ENCODE data around the gene CBFA2T2.
"Not testable (repeated sequence)": the region's sequence is repeated elsewhere in the genome, so short reads cannot be mapped to it uniquely, and the experiment has no call there.

CBFA2T2 gene

DNA sequence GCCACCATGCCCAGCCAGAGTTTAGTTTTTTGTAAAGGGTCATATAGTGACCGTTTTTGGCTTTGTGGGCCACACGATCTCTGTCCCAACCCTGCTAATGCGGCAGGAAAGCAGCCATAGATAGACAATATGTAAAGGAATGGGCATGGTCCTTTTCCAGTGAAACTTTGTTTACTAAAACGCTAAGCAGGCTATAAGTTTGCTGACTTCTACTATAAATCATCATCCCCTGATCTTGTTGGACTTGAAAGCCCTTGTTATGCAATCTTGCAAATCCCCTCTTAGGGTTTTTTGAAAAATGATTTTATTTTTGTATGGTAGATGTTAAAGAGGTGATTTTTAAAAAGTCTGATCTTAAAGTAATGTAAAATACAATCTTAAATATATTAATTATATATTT, 63.6 kb downstream of the CBFA2T2 start:
- no peak for DNase-seq

DNA sequence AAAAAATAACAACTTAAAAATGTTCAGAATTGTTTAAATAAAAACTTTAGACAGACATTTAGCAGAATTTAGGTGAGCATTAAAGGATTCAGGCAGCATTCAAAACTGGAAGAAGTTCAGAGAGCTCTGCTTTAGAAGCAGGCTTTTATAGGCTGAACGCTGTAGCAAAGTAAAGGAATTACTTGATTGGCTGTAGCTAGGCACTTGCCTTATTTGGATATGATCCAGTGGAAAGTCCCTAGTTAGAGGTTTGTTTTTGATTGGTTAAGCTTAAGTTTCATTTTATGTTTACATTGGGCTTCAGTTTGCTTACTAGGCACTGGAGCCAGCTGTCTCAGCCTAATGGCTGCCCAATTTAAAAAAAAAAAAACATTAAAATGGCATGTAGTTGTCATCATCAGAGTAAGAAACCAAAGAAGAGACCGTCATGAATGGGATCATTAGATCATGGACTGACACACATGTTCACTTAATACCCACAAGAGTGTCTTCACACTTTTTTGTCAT, 65.1 kb downstream of the CBFA2T2 start:
- peak; percentile 28 for DNase-seq

DNA sequence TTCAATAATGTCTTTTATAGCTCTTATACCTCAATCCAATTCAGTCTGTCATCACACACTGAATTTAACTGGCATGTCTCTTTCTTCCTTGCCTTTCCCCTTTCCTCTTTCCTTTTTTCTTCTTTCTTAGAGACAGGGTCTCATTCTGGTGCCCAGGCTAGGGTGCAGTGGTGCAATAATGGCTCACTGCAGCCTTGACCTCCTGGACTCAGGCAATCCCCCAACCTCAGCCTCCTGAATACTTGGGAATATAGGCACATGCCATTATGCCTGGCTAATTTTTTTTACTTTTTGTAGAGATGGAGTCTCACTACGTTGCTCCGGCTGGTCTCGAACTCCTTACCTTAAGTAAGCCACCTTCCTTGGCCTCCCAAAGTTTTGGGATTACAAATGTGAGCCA, 65.9 kb downstream of the CBFA2T2 start:
- DNase-seq: no peak

DNA sequence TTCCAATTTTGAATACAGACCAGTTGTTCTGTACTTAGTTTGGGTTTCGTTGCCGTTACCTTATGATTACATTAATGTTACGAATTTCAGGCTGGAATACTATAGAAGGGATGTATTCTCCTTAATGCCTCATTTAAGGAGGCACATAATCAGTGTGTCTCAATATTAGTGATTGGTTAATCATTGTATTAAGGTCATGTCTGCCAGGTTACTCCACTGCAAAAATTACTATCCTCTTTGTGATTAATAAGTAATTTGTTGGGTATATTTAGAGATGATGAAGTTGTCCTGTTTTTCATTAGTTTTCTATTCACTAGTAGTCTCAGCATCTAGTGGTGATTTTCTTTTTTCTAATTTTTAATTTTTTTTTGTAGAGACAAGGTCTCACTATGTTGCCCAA, 66.3 kb downstream of the CBFA2T2 start:
- no peak for DNase-seq

DNA sequence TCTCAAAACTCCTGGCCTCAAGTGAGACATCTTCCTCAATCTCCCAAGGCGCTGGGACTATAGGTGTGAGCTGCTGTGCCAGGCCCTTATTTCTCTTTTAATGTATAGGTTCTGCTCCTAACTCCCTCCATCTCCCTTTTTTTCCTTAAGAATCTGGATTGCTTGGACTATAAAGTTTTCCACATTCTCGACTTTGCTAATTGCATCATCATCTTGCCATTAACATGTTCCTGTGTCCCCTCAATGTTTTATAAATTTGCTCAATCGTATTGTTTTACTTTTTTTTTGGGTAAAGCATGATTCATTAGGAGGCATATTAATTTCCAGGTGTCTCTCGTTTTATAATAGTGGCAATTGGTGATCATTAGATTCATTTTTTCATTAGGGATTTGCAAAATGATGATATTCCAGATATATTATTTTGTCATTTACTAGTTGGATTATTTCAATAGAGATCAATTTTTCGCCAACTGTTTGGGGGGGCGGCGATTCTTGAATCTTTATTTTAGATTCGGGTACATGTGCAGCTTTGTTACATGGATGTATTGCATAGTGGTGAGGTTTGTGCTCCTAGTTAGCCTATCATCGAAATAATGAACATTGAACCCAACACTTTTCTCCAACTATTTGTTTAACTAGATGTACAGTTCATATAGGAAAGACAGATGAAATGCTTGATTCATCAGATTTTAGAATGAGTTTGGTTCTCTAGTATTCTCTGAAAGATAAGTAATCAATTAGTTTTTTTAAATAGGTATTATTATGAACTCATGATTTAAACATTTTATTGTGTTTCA, 68.7 kb downstream of the CBFA2T2 start:
- no peak for DNase-seq

DNA sequence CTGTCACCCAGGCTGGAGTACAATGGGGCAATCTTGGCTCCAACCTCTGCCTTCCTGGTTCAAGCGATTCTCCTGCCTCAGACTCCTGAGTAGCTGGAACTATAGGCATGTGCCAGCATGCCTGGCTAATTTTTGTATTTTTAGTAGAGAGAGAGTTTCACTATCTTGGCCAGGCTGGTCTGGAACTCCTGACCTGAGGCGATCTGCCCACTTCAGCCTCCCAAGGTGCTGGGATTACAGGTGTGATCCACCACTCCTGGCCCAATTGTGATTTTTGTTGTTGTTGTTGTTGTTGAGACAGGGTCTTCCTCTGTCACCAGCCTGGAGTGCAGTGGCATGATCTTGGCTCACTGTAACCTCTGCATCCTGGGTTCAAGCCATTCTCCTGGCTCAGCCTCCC, 69.3 kb downstream of the CBFA2T2 start:
- DNase-seq: no peak

DNA sequence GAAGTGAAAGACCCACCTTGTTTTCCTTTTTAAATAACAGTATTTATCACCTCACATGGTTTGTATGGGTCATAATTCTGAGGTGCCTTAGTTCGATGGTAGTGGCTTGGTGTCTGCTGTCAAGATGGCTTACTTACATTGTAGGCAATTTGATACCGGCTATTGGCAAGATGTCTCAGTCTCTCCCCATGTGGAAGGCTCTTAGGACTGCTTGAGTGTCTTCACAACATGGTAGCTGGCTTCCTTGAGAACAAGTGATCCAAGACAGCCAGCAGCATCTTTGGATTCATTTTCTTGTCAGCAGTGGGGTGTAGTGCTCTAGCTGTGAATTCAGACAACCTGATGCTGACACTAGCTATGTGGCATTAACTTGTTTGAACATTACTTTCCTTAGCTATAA, 70.1 kb downstream of the CBFA2T2 start:
- DNase-seq: no peak

DNA sequence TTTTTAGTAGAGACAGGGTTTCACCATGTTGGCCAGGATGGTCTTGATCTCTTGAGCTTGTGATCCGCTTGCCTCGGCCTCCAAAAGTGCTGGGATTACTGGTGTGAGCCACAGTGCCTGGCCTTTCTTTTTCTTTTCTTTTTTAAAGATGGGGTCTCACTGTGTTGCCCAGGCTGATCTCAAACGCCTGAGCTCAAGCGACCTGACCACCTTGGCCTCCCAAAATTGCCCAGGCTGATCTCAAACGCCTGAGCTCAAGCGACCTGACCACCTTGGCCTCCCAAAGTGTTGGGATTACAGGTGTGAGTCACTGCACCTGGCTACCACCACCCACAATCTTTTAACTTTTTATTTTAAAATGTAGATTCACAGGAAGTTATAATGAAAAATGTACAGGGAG, 71.2 kb downstream of the CBFA2T2 start:
- not testable (repeated sequence) for DNase-seq

DNA sequence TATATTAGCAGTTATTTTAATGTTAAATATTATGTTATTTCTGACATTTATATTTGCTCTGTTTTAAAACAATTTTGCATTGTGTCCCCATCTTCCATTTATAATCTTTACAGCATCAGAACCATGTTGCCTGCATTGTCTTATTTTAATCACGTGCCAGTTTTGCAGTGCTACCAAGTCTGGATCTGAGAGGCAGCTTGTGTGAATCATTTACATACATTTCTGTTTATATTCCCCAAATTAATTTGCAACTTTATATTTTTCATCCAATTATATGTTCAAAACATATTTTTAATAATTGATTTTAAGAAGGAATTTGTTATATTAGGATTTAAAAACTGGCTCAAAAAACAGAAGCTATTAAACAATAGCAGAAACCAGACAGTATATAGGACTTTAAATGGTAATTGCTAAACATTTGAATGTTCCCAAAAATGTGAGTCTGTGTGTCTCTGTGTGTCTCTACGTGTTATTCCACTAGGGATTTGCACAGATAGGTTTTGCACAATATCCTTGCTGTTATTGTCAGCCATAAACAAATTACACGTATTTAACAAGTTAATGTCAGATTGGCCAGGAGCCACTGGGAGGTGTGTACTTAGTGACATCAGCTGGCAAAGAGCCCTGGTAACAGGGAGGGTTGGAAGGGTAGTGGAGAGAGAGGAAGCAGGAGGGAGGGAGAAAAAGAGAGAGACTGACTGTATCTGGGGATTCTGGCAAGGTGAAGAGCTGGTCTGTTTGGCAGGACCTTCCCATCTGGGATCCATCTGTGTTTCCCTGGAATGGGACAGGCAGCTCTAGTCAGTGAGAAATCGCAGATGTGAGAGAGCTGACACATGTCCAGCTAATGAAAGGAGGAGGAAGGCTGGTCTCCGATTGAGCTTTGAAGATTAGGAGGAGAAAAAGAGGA, 72.1 kb downstream of the CBFA2T2 start:
- no peak for DNase-seq

DNA sequence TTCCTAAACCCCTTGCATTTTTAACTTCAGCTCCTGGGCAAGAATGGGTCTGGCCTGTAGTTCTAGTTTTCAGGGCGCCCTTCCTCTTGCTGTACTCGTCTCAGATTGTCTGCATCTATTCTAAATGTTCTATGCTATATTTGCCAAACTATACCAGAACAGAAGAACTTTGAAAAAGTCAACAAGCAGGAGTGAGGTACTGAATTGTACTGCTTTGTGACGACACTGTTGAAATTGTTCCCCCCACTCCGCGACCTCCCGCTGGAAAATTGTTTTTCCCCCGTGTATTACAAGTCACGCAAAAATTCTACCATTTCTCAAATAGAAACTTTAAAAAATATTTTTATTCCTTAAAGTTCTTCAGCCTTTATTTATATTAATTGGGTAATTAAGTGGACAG, 73.9 kb downstream of the CBFA2T2 start:
- DNase-seq: no peak

DNA sequence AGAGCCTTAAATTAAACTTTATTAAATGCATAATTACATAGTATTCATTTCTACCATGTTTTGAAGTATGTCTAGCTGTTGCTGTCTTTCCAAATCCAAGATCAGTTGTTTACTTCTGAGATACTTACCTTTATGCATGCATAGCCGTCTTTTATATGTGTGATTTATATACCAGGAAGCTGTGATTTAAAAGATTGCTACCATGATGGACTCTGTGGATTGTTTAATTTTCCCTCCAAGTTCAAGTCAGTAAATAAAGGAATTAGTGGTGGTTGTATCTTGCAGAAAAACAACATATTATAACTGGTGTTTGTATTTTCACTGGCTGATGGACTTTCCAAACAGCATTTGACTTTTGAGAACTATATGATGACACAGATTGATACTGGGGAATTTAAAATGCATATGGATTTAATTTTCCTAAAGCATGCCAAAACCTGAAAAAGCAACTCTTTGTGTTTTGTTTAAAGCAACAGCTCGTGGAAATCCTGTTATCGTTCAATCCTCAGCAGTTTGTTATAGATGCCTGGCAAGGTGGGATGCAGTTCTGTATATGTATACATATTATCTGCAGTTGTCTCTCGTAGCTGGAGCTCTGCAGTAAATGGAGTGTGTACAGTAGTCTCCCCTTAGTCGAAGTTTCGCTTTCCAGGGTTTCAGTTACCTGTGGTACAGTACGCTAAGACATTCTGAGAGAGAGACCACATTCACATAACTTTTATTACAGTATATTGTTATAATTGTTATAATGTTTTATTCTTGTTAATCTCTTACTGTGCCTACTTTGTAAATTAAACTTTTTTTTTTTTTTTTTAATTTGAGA, 77.1 kb downstream of the CBFA2T2 start:
- no peak for DNase-seq

DNA sequence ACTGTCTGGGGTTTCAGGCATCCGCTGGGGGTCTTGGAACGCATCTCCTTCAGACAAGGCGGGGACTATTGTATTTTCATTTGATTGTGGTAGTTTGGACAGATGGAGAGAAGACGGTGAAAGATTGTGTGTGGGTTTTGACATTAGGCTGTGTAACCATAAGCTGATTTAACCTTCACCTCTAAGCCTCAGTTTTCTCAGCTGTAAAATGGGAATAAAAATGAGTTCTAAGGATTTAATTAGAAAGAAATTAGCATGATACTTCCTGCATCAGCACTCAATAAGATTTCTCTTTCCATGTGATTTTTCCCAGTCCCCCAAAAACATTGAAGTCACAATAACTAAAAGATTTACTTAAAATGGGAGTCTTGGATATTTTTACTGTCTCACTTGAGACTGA, 78.1 kb downstream of the CBFA2T2 start:
- no peak for DNase-seq

DNA sequence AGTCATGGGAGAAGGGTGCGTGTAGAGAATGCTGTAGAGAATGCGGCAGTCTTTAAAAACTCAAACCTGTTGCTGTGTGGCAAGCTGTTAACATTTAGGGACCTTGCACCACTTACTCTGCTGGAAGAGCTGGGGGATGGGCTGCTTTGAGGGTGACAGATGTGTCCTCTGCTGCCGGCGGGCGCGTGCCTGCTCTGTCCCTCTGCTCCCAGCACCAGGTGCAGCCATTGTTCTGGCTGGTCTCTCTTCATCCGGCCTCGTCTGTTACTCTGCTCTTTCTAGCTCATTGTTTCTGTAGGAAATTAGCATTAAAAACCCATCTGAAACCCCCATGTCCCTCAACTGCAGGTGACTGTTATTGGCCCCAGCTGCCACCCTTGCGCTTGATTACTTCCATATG, 78.5 kb downstream of the CBFA2T2 start:
- DNase-seq: no peak

DNA sequence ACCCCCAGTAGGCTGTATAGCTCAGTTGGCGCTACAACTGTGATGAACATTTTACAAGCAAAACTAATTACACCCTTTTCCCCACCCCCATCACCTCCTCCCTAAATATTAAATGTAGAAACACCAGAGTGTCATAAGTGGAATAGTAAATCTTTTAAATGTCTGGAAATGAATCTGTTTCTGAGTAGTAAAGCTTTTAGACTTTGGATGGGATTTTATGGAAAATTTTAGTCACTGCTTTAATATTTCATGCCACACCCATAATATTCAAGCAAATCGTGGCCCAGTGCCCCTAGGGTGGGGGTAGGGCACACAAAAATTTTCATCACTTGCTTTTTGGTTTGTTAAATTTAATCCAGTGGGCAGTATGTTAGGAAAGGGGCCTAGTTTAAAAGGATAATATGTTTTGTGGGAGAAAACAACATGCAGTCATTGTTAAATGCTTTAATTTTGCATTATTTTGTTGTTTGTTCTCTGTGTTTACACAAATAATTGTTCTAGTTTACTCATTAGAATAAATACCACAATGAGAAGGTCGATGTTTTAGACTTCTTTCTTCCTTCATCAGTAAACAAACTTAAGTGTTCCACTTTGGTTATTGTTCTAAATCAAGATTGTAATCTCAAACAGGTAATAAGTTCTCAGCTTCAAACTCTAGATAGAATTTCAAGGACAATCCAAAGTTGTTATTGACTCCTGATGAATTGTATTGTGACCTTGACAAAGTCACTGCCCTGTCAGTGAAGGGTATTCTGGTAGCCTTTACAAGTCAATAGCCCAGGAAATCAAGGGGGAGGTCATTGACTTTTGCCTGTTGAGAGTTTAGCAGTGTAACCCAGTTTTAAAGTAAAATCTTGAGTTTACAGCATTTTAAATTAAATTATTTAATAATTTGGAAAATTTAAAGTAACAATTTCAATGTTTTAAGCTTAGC, 79.2 kb downstream of the CBFA2T2 start:
- DNase-seq: no peak

DNA sequence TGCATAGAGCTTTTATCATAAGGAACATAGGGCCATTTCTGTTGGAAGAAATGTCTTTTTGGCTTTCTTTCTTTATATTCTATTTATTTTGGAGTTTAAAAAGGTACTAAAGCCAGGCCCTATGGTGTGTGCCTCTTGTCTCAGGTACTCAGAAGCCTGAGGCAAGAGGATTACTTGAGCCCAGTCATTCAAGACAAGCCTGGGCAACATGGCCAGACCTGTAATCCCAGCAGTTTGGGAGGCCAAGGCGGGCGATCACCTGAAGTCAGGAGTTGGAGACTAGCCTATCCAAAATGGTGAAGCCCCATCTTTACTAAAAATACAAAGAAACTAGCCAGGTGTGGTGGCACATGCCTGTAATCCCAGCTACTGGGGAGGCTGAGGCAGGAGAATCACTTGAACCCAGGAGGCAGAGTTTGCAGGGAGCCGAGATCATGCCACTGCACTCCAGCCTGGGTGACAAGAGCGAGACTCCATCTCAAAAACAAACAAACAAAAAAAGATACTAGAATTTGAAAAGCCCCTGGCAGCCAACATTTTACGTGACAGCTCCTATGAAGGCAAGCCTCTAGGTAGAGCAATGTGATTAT, 80.0 kb downstream of the CBFA2T2 start:
- DNase-seq: no peak

DNA sequence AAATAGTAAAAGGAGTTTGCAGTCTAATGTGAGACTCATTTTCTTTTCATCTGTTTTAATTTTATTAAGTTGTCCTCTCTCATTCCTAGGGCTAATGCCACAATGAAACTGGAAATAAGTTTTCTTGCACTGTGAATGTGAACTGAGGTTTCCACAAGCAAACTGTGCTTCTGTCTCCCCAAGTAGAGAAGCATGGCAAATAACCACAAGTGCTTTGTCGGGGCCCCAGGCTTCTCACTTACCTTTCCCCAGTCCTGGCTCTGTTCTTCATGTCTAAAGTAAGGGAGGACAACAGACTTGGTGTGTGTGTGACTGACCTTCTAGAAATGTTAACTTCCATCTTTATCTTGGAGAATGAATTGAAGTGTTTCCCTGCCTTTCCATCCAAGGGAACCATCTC, 80.8 kb downstream of the CBFA2T2 start:
- DNase-seq: no peak

DNA sequence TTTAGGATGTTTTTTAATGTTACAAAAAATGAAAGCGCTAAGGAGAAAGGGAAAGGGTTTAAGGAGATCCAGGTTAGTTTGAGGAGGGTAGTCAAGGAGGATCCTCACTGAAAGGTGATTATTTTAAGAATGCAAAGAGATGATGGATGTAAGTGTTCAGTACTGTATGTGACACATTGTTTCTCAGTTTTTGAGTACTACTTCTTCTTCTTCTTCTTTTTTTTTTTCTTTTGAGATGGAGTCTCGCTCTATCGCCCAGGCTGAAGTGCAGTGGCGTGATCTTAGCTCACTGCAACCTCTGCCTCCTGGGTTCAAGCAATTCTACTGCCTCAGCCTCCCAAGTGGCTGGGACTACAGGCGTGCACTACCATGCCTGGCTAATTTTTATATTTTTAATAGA, 83.4 kb downstream of the CBFA2T2 start:
- DNase-seq: not testable (repeated sequence)

DNA sequence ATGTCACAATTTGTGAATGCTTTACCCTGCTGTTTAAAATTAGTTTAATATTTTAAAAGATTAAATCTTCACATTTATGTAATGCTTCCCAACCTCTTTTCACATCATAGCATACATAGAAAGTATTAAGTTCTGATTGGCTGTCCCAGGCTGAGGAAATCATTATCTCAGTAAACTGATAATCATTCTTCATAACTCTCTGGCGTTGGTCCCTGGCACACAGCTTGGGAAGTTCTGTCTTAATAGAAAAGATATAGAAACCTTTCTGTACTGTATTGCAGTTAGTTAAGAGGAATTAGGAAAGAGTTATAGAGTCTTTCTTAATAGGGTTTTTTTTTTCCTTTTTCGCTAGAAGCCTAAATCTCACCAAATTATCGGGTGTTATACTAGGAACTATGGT, 85.4 kb downstream of the CBFA2T2 start:
- DNase-seq: no peak

DNA sequence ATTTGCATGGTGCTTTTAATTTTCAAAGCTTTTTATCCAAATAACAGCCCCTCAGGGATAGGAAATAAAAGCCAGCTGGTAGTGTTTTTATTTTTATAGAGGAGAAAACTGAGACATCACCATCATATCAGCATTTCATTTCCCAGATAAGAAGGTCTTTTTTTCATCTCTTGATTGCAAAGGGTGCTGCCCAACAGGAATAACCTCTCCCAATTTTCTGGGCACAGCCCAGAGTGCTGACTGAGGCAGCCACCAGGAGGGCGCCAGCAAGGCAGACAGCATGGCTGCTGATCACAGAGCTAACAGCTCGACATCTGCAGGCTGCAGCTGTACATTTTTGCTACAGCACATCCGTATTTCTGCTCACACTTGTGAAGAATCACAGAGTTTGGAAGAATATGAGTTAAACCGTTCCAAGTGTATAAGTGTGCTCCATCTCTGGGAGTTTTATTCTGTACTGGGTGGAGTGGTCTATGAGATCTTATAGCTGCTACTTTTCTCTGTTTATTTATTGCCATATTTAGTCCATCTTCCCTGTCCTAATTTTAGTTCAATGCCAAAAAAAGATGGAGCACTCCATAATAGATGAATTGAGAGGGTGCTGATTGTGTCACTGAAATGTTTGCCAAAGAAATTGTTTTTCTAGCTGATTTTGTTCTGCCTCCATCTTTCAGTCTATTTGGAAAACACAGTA, 86.7 kb downstream of the CBFA2T2 start:
- DNase-seq: no peak

DNA sequence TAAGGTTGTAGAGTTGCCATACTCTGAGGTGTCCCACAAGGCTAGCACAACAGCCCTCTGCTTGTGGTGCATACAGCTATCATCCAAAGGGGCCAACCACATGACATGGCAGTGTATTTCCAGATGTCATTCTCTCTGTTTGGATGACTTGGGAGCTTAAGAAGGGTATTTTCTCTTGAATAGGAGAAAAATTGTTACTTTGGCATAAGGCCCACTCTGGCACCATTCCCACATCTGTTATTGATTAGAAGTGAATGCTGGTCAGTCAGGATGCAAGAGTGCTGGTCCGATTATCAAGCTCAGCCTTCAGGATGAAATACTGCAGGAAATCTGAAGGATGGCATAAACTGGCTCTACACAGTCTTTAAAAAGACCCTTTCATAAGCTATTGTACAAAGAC, 88.6 kb downstream of the CBFA2T2 start:
- DNase-seq: no peak

DNA sequence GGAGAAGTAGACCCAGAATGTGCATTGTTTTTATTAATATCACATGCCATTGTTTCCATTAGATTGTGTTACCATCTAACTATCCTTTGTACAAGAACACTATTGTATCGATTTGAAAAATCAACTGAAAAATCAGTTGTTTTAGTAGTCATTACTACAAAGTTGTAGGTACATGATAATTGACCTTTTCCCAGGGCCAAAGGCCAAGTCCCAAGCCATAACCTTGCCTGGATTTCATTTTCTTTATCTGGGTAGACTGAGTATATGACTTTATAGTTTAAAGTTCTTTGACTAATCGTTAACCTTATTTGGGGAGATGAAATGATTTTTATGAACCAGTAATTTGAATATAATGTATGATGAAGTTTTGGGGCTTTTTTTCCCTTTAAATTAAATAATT, 93.2 kb downstream of the CBFA2T2 start:
- DNase-seq: no peak
